HuH-7.5 (cell line): ENCODE measurements around the gene KRTAP10-9.
"Not testable (repeated sequence)": the region's sequence is repeated elsewhere in the genome, so short reads cannot be mapped to it uniquely, and the experiment has no call there.

Experiments used
- DNase-seq: peaks from one replicate; pipeline ENCODE4 v3.0.0; 2011; ENCODE audit warnings: low spot score

Gene KRTAP10-9

GRCh38 chr21:44615466-44615865, 11.4 kb upstream of the KRTAP10-9 start:
- no peak for DNase-seq

- no peak for DNase-seq
These were observed 10.8 kb upstream of the KRTAP10-9 start for GRCh38 chr21:44615911-44616590.

GRCh38 chr21:44616591-44616926, 10.3 kb upstream of the KRTAP10-9 start:
- DNase-seq = no peak

- no peak for DNase-seq
These were observed 9.8 kb upstream of the KRTAP10-9 start for GRCh38 chr21:44617071-44617501.

- peak; percentile 29 for DNase-seq
These were observed 8.4 kb upstream of the KRTAP10-9 start for GRCh38 chr21:44618504-44618903.

- no peak for DNase-seq
These were observed 8.0 kb upstream of the KRTAP10-9 start for GRCh38 chr21:44618909-44619308.

- DNase-seq = no peak
These were observed 7.0 kb upstream of the KRTAP10-9 start for GRCh38 chr21:44619886-44620285.

- no peak for DNase-seq
These were observed 3.3 kb upstream of the KRTAP10-9 start for GRCh38 chr21:44623575-44623974.

GRCh38 chr21:44625756-44626155, 1.1 kb upstream of the KRTAP10-9 start:
- no peak for DNase-seq

- no peak for DNase-seq
These were observed 631 bp upstream of the KRTAP10-9 start for GRCh38 chr21:44626262-44626661.

GRCh38 chr21:44627181-44627822, 409 bp downstream of the KRTAP10-9 start:
- DNase-seq = not testable (repeated sequence)

- not testable (repeated sequence) for DNase-seq
These were observed 939 bp downstream of the KRTAP10-9 start for GRCh38 chr21:44627831-44628233.

- DNase-seq = no peak
These were observed 2.0 kb downstream of the KRTAP10-9 start for GRCh38 chr21:44628707-44629391.

- DNase-seq = no peak
These were observed 3.5 kb downstream of the KRTAP10-9 start for GRCh38 chr21:44630440-44630839.

GRCh38 chr21:44632067-44632466, 5.2 kb downstream of the KRTAP10-9 start:
- DNase-seq = no peak

- DNase-seq = no peak
These were observed 9.5 kb downstream of the KRTAP10-9 start for GRCh38 chr21:44636209-44637017.

GRCh38 chr21:44637018-44637850, 10.3 kb downstream of the KRTAP10-9 start, which contains the start of gene KRTAP10-10:
KRTAP10-10 (plus strand) TSS chr21:44637356; CDS start chr21:44637418, 62 bp downstream.
- no peak for DNase-seq

GRCh38 chr21:44637851-44638348, 11.0 kb downstream of the KRTAP10-9 start:
- not testable (repeated sequence) for DNase-seq

GRCh38 chr21:44638506-44639330, 11.8 kb downstream of the KRTAP10-9 start:
- DNase-seq = not testable (repeated sequence)

GRCh38 chr21:44639331-44639655, 12.4 kb downstream of the KRTAP10-9 start:
- no peak for DNase-seq
